Heart right ventricle (tissue), 16 donors: ENCODE measurements around the gene GABARAPL1. TPM values are rescaled to one million over a fixed set of nuclear protein-coding genes. Genes with fewer than 3 reads are reported as not detected.
A peak's percentile ranks its signal among the peaks of the same experiment; 100 is the strongest.
"Not testable (repeated sequence)": the region's sequence is repeated elsewhere in the genome, so short reads cannot be mapped to it uniquely, and the experiment has no call there.

Experiments
- ATAC-seq, 8 donors: fragments of 200-7000 bp; cut with Tn5 transposase; one replicate each; pipeline ENCODE4 v1.9.1; 2020; ENCODE audit warnings: mild to moderate bottlenecking in 8 of 8, moderate library complexity in 8 of 8, moderate number of reproducible peaks in 1 of 8
- DNase-seq, 2 donors: peaks; one replicate each; pipeline ENCODE4 v3.0.0-alpha.2; 2020
- H3K27ac ChIP-seq, 10 donors: fragments of 200-600 bp; sonication (generic) in 2 of 10; one replicate each; pipeline versions ENCODE4 v1.5.0 to v1.8.0; 2020 to 2022; ENCODE audit warnings: mild to moderate bottlenecking in 3 of 10
- H3K27me3 ChIP-seq, 7 donors: fragments of 200-600 bp; one replicate each; pipeline ENCODE4 v1.8.0; 2021 to 2022; ENCODE audit warnings: mild to moderate bottlenecking in 2 of 7
- H3K36me3 ChIP-seq, 9 donors: fragments of 200-600 bp; sonication (generic) in 1 of 9; one replicate each; pipeline versions ENCODE4 v1.5.0 to v1.8.0; 2020 to 2022; ENCODE audit warnings: mild to moderate bottlenecking in 2 of 9
- H3K4me1 ChIP-seq, 9 donors: fragments of 200-600 bp; sonication (generic) in 1 of 9; one replicate each; pipeline versions ENCODE4 v1.5.0 to v1.8.0; 2020 to 2022; ENCODE audit warnings: mild to moderate bottlenecking in 4 of 9
- H3K4me3 ChIP-seq, 10 donors: fragments of 200-600 bp; sonication (generic) in 2 of 10; one replicate each; pipeline versions ENCODE4 v1.5.0 to v1.8.0; 2020 to 2022; ENCODE audit warnings: mild to moderate bottlenecking in 7 of 10, moderate library complexity in 2 of 10
- H3K9me3 ChIP-seq, 11 donors: fragments of 200-600 bp in 10 of 11; sonication (generic) in 2 of 11; one replicate each; pipeline versions ENCODE4 v1.5.0 to v1.8.0; 2013 to 2022; ENCODE audit warnings: mild to moderate bottlenecking in 2 of 11, control low read depth in 1 of 11, moderate library complexity in 1 of 11
- CTCF ChIP-seq, 9 donors: fragments of 200-600 bp; sonication (generic) in 2 of 9; IDR thresholded peaks; one replicate each; pipeline versions ENCODE4 v1.5.0 to v1.8.0; 2021 to 2022; ENCODE audit warnings: antibody characterized with exemption in 9 of 9, mild to moderate bottlenecking in 5 of 9, moderate library complexity in 1 of 9
- WGBS, 2 donors: extraction: QIAGEN DNeasy Blood & Tissue Kit; methylation state at CpG; one replicate each; pipeline ENCODE4 v1.1.7; 2013; ENCODE audit warnings: inconsistent platforms in 1 of 2; 5-methylcytosine and 5-hydroxymethylcytosine counted together
- intact Hi-C, 10 donors: fragments of 100-400 bp; cut with DNase I; formaldehyde crosslinking; loops; one replicate each; pipeline versions ENCODE4 v1.11.1 to v1.14.2; 2022
- polyA plus RNA-seq, 2 donors: library from polyadenylated mRNA; stranded (reverse); fragments of 200-250 nt; gene quantifications; one replicate each; pipeline ENCODE4 v1.2.3, GENCODE V29; 2013
- total RNA-seq, 10 donors: library from RNA; stranded (reverse); fragmentation: NEBNext Ultra II Directional in 3 of 10; extraction: Animal tissue kit (Norgen Biotek cat#: 25700) in 3 of 10; gene quantifications; one replicate each; pipeline versions ENCODE4 v1.2.1 to v1.2.4, GENCODE V29; 2021 to 2023
- donor health status: Arrhythmogenic right ventricular cardiomyopathy.
- donor health status: ischemic (EF 13 %, LVEDD 7.1; RV severe dilation, severe dysfunction).
- donor health status: healthy with polysubstance abuse.
- donor health status: DM: no; HTN: yes; CAD: no.
- donor health status: DM: no; HTN: no; CAD: no.
- donor health status: ischemic (EF 25% LVEDD 6.9; RV normal size, moderate dysfunction).
- donor health status: ischemic (EF 25% LVEDD 5.7; RV mildly dilated, moderate dysfunction).
- donor health status: healthy.
- donor health status: DM: yes; HTN: yes; CAD: no.
- donor health status: Ischemic cardiomyopathy.
- donor health status: ischemic (EF 35%, LVEDD 5.7; RV mildly dilated, moderate dysfunction).
- donor health status: nonischemic (EF 11% LVEDD 7.7; RV severe dilation, severe dysfunction).
- donor health status: DM: yes; HTN: yes; CAD: no.
- donor health status: PGD.
- donor health status: ischemic (EF 29% LVEDD 5.4; RV normal size, mild dysfunction).
- donor health status: nonischemic (EF 23%, LVEDD 6.1; RV moderate dilation, normal function).

The GABARAPL1 gene
- total and polyA plus RNA-seq, 12 donors, result 111 to 512 (median 385) TPM

DNA sequence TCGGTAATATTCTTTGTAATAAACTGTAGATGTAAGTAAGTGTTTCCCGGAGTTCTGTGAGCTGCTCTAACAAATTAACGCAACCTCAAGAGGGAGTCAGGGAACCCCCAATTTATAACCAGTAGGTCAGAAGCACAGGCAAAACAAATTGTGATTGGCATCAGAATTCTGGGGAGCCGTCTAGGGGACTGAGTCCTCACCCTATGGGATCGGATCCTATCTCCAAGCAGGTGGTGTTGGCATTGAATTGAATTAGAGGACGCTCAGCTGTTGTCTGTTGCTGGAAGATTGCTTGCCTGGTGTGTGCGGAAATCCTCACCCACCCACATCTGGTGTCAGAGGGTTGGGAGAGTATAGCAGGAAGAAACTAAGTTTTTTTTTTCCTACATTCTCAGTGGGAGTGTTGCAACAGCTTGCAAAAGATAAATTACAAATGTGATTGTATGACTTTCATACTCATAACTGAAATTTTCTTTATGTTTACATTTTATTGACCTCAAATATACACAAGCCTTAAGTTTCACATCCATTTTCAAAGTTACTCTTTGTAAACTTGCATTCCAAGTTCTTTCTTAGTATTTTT is 28.3 kb upstream of the GABARAPL1 start:
- peaks cover 0 to 49% (median 0%) of the 10 kb centered on the region in 7 donors for H3K27me3 ChIP-seq
- peak overlapping the region in 1 of 10 donors; percentile 59 for H3K27ac ChIP-seq
- H3K9me3 ChIP-seq, result no peaks in the 10 kb centered on the region
- 55 to 63% methylated on average over 7 of the region's 7 CpGs for WGBS, 2 donors
- H3K4me3 ChIP-seq, result no peak overlapping the region
- DNase-seq (no peak), ATAC-seq (peak in 4 of 8 donors; percentile 29 to 61 (median 50))
- intact Hi-C loops, result no loop called here
- peaks cover 0 to 36% (median 0%) of the 10 kb centered on the region in 9 donors for H3K4me1 ChIP-seq
- H3K36me3 ChIP-seq, result no peaks in the 10 kb centered on the region
- no peak for TF ChIP-seq CTCF (IDR thresholded peaks at IDR 0.05)

- no peak for TF ChIP-seq CTCF (IDR thresholded peaks at IDR 0.05)
- intact Hi-C loops, result loop anchor here in 1 of 10 donors (5.0 kb wide), 1 partner anchor 154 kb away; the partner anchor contains the start of gene CLEC9A
- peak in 6 of 8 donors; percentile 23 to 64 (median 52) for ATAC-seq
- peak in 1 of 2 donors; percentile 28 for DNase-seq
- H3K9me3 ChIP-seq, result no peaks in the 10 kb centered on the region
- WGBS, 2 donors, result 59 to 75% methylated on average over 11 of the region's 11 CpGs
- H3K4me1 ChIP-seq, result peaks cover 0 to 42% (median 0%) of the 10 kb centered on the region in 9 donors
- H3K27me3 ChIP-seq, result peaks cover 0 to 33% (median 0%) of the 10 kb centered on the region in 7 donors
- peak overlapping the region in 1 of 10 donors; percentile 59 for H3K27ac ChIP-seq
- H3K4me3 ChIP-seq, result no peak overlapping the region
- no peaks in the 10 kb centered on the region for H3K36me3 ChIP-seq
Observed at GRCh38 chr12:10186299-10186698, 26.4 kb upstream of the GABARAPL1 start.

- not testable (repeated sequence) for H3K27ac ChIP-seq, H3K9me3 ChIP-seq, DNase-seq, H3K36me3 ChIP-seq, ATAC-seq, H3K4me3 ChIP-seq
- 86% methylated on average over 6 of the region's 6 CpGs for WGBS, 2 donors
- H3K4me1 ChIP-seq, result peaks cover 0 to 42% (median 0%) of the 10 kb centered on the region in 9 donors
- peaks cover 0 to 29% (median 0%) of the 10 kb centered on the region in 7 donors for H3K27me3 ChIP-seq
- intact Hi-C loops, result loop anchor here in 1 of 10 donors (5.0 kb wide), 1 partner anchor 155 kb away; the partner anchor contains the start of gene CLEC9A
Observed at GRCh38 chr12:10186958-10187357, 25.7 kb upstream of the GABARAPL1 start.

- intact Hi-C loops, result loop anchor here in 8 of 10 donors (1.0 to 5.0 kb wide), 4 partner anchors 36 to 157 kb away; partner anchors contain the start of gene CLEC9A (in 1 of the 8)
- Histone ChIP-seq H3K9me3 (no peaks in the 10 kb centered on the region), H3K36me3 (no peaks in the 10 kb centered on the region), H3K27ac (peak overlapping the region in 1 of 10 donors; percentile 5), H3K27me3 (peaks cover 0 to 18% (median 0%) of the 10 kb centered on the region in 7 donors), H3K4me3 (no peak overlapping the region), H3K4me1 (peaks cover 0 to 29% (median 0%) of the 10 kb centered on the region in 9 donors)
- 47 to 60% methylated on average over 5 of the region's 5 CpGs for WGBS, 2 donors
- DNase-seq (peak in 1 of 2 donors; percentile 32), ATAC-seq (peak in 6 of 8 donors; percentile 43 to 70 (median 58))
- no peak for TF ChIP-seq CTCF (IDR thresholded peaks at IDR 0.05)
Observed at GRCh38 chr12:10189653-10190052, 23.0 kb upstream of the GABARAPL1 start.
